Esophagus muscularis mucosa (tissue), 4 donors: ENCODE measurements around the gene NEU4. TPM values are rescaled to one million over a fixed set of nuclear protein-coding genes. Genes with fewer than 3 reads are reported as not detected.

Experiments used
- DNase-seq: peaks from one replicate; pipeline ENCODE4 v3.0.0-alpha.2; 2017; ENCODE audit errors: extremely low spot score
- H3K27ac ChIP-seq, 4 donors: fragments of 200-600 bp; sonication (generic); replicated peaks in 1 of 4; 1 replicate in 3 of 4; 2 replicates in 1 of 4; pipeline ENCODE4 v1.5.1; 2016 to 2019; ENCODE audit warnings: mild to moderate bottlenecking in 1 of 4
- H3K27me3 ChIP-seq, 4 donors: fragments of 200-600 bp; sonication (generic); one replicate each; pipeline versions ENCODE4 v1.5.1 to v1.6.0; 2016 to 2019
- H3K36me3 ChIP-seq, 4 donors: fragments of 200-600 bp; sonication (generic); one replicate each; pipeline ENCODE4 v1.5.1; 2016 to 2019
- H3K4me1 ChIP-seq, 4 donors: fragments of 200-600 bp; sonication (generic); one replicate each; pipeline ENCODE4 v1.5.1; 2016 to 2019
- H3K4me3 ChIP-seq, 4 donors: fragments of 200-600 bp; sonication (generic); 1 replicate in 2 of 4; 2 replicates in 2 of 4; pipeline ENCODE4 v1.5.1; 2016 to 2019; ENCODE audit warnings: mild to moderate bottlenecking in 4 of 4, moderate library complexity in 1 of 4
- H3K9me3 ChIP-seq, 4 donors: fragments of 200-600 bp; sonication (generic); 1 replicate in 3 of 4; 2 replicates in 1 of 4; pipeline ENCODE4 v1.5.1; 2016 to 2019
- EP300 ChIP-seq: sonication (generic); formaldehyde crosslinking; IDR thresholded peaks from one replicate; pipeline ENCODE4 v1.6.1; 2017; ENCODE audit warnings: antibody characterized with exemption
- POLR2A ChIP-seq: fragments of 450-650 bp; IDR thresholded peaks from one replicate; pipeline ENCODE4 v1.6.1; 2017; ENCODE audit warnings: antibody characterized with exemption, moderate library complexity, mild to moderate bottlenecking, low read depth
- POLR2AphosphoS5 ChIP-seq, 2 donors: sonication (generic); formaldehyde crosslinking; IDR thresholded peaks; one replicate each; pipeline ENCODE4 v1.6.1; 2017; ENCODE audit warnings: antibody characterized with exemption in 2 of 2
- WGBS: methylation state at CpG from one replicate; pipeline ENCODE4 v1.1.5; 2018; 5-methylcytosine and 5-hydroxymethylcytosine counted together
- intact Hi-C: fragments of 100-400 bp; cut with DNase I; formaldehyde crosslinking; loops from one replicate; pipeline ENCODE4 v1.15.1; 2023
- total RNA-seq, 4 donors: library from RNA; depleted of rRNA; stranded (reverse); fragments of >200 nt; gene quantifications; one replicate each; pipeline versions ENCODE4 v1.1.0 to v1.2.1, GENCODE V29; 2016
- TF ChIP-seq, protein P1 (sequence below), 3 experiments: fragments of 200-600 bp in 2 of 3; fragments of 450-650 bp in 1 of 3; sonication (generic) in 2 of 3; IDR thresholded peaks; one replicate each; pipeline ENCODE4 v1.5.1; 2017 to 2019; ENCODE audit warnings: antibody characterized with exemption in 3 of 3, mild to moderate bottlenecking in 2 of 3, moderate library complexity in 1 of 3

Gene NEU4
- total RNA-seq, 4 donors from 2014 or later = 1.5 to 5.4 TPM; not detected in 2

DNA sequence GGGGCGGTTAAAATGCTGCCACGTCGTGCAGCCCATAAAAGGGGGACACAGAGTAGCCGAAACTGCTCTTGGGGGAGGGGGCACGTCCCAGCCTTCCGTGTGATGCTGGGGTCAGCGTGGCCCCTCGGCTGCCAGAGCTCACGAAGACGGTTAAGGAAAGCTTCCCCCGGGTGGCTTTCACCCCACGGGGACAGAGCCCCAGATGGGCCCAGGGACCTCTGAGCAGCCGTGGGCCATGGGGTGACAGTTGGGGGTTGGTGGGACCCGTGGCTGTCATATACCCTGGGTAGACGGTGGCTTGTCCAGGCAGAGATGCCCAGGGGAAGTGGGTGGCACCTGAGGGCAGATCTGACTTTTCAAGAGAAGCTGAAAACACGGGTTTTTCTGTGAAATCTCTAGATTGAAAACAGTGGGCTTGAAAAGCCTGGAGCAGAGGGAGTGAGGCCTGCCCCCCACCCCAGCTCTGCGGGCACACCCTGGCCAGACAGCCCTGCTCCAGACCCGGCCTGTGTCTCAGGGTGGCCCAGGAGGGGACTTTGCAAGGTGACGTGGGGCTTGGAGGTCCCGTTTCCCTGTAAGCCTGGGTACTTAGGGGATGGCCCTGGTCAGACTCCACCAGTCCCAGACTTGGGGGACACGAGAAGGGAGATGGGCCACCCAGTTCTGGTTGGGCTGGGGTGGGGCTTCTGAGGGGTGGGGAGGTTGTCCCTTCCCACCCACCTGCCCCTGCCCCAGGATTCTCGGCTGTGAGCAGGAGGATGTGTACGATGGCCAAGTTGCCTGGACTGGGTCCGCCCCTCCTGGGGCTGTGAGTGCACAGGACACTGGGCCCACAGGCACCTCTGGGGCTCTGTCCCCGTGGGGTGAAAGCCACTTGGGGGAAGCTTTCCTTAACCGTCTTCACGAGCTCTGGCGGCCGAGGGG, 652 bp downstream of the NEU4 start:
- intact Hi-C loops = no loop called here
- Histone ChIP-seq H3K9me3 (no peaks in the 10 kb centered on the region), H3K27ac (no peak overlapping the region), H3K27me3 (peaks cover 0 to 27% (median 3%) of the 10 kb centered on the region in 4 donors), H3K4me3 (no peak overlapping the region), H3K4me1 (peaks cover 1 to 23% (median 4%) of the 10 kb centered on the region in 4 donors), H3K36me3 (no peaks in the 10 kb centered on the region)
- TF ChIP-seq POLR2A = no peak
- no peak for TF ChIP-seq EP300
- 78% methylated on average over 16 of the region's 29 CpGs for WGBS
- DNase-seq = no peak

DNA sequence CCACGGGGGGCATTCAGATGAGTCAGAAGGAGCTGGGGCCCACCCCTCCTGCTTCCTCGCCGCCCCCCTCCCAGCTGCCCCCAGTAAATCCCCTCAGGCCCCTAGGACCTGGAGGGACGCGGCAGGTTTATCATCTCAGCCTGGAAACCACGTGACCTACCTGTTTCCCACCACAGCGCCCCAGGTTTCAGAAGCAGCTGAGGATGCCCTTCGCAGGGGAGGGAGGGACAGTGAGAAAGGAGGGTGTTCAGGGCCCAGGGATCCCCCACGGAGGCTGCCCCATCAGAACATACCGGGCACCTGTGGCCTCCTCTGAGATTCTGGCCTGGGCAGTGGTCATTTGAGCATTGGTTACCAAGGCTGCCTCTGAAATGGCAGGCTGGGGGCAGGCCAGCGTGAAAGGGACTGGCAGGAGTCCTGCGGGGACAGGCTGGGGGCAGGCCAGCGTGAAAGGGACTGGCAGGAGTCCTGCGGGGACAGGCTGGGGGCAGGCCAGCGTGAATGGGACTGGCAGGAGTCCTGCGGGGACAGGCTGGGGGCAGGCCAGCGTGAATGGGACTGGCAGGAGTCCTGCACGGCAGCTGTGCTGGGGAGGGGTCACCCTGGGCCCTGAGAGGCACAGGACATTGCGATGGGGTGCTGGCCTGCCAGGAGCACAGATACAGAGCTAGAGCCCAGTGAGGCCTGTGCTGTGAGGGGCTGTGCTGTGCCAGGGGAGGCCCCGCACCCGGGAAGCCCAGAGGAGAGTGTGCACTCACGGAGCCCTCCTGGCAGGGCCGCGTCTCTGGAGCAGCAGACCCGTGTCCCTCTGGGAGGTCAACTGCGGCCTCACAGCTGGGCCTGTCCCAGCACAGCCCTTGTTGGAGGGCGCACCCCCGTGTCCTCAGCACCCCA, 1.6 kb downstream of the NEU4 start:
- WGBS = 74% methylated on average over 9 of the region's 28 CpGs
- Histone ChIP-seq H3K27ac (no peak overlapping the region), H3K4me3 (no peak overlapping the region), H3K9me3 (no peaks in the 10 kb centered on the region), H3K36me3 (no peaks in the 10 kb centered on the region), H3K4me1 (peaks cover 0 to 20% (median 0%) of the 10 kb centered on the region in 4 donors), H3K27me3 (peaks cover 0 to 30% (median 0%) of the 10 kb centered on the region in 4 donors)
- no peak for DNase-seq
- intact Hi-C loops = no loop called here
- TF ChIP-seq POLR2AphosphoS5 (IDR thresholded peaks at IDR 0.05) = no peak
- TF ChIP-seq POLR2A = no peak
- no peak for TF ChIP-seq EP300
- TF ChIP-seq, protein P1, sequence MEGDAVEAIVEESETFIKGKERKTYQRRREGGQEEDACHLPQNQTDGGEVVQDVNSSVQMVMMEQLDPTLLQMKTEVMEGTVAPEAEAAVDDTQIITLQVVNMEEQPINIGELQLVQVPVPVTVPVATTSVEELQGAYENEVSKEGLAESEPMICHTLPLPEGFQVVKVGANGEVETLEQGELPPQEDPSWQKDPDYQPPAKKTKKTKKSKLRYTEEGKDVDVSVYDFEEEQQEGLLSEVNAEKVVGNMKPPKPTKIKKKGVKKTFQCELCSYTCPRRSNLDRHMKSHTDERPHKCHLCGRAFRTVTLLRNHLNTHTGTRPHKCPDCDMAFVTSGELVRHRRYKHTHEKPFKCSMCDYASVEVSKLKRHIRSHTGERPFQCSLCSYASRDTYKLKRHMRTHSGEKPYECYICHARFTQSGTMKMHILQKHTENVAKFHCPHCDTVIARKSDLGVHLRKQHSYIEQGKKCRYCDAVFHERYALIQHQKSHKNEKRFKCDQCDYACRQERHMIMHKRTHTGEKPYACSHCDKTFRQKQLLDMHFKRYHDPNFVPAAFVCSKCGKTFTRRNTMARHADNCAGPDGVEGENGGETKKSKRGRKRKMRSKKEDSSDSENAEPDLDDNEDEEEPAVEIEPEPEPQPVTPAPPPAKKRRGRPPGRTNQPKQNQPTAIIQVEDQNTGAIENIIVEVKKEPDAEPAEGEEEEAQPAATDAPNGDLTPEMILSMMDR (IDR thresholded peaks at IDR 0.05) = no peak

DNA sequence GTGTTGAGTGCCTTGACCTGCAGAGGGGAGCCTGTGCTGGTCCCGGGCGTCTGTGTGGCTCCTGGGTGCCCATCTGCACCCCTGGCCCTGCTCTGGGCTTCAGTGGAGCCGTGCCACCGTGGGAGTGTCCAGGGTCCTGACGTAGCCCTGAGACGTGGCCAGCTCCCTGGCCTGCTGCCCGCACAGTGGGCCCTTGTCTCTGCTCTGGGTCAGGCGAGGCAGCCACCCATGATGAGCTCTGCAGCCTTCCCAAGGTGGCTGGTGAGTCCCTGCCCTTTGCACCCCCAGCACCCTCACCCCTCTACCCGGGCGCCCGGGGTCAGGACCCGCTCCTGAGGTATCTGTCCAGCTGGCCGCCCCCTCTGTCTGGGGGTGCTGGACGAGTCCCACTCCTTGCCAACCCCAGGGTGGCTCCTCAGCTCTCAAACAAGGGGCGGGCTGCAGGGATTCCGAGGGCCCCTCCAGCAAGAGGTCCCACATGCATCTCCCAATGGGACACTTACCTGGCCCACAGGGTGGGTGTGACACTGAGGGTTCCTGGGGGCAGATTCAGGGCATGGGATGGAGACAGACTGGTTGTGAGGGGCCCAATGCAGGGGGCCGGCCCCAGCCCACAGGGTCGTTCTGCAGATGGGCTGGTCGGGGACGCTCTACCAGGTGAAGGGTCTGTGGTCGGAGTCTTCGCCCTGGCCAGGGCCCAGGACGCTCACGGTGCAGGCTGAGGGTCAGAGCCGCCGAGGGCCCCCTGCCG, 2.4 kb downstream of the NEU4 start:
- intact Hi-C loops = no loop called here
- TF ChIP-seq EP300 (no peak), POLR2A (no peak)
- no peaks in the 10 kb centered on the region for H3K9me3 ChIP-seq
- no peaks in the 10 kb centered on the region for H3K36me3 ChIP-seq
- H3K27me3 ChIP-seq = peaks cover 0 to 38% (median 0%) of the 10 kb centered on the region in 4 donors
- H3K4me3 ChIP-seq = no peak overlapping the region
- H3K4me1 ChIP-seq = peaks cover 0 to 20% (median 0%) of the 10 kb centered on the region in 4 donors
- 85% methylated on average over 25 of the region's 27 CpGs for WGBS
- no peak for DNase-seq
- no peak overlapping the region for H3K27ac ChIP-seq

DNA sequence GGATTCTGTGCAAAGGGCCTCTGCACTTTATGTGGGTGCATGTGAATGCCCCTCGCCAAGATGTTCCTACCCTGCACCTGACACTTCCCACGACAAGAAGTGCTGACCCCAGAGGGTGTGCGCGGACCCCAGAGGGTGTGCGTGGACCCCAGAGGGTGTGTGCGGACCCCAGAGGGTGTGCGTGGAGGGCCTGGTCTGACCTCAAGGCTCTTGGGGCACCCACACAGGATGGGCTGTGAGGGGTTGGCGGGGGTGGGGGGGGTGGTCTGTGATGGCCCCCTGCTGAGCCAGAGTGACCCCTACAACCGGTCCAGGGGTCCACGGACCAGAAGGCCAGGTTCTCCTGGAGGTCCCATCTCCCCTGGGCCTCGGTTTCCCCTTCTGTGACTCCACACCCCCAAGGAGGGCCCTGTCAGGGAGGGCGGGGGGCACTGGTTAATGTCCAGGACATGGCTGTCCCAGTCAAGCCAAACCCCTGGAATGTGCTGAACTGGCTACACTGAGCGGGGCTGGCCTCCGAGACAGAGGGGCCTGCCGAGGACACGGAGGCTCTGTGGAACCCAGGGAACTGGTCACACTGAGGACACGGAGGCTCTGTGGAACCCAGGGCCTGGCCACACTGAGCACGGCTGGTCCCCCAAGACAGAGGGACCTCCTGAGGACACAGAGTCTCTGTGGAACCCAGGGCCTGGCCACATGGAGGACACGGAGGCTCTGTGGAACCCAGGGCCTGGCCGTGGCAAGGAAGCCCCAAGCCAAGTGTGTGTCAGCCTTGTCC, 3.1 kb downstream of the NEU4 start:
- Histone ChIP-seq H3K4me3 (no peak overlapping the region), H3K36me3 (no peaks in the 10 kb centered on the region), H3K27me3 (peaks cover 0 to 46% (median 0%) of the 10 kb centered on the region in 4 donors), H3K27ac (no peak overlapping the region), H3K4me1 (peaks cover 0 to 20% (median 0%) of the 10 kb centered on the region in 4 donors), H3K9me3 (no peaks in the 10 kb centered on the region)
- DNase-seq = no peak
- intact Hi-C loops = no loop called here
- TF ChIP-seq, protein P1 (IDR thresholded peaks at IDR 0.05) = no peak
- TF ChIP-seq POLR2AphosphoS5 (IDR thresholded peaks at IDR 0.05) = no peak
- TF ChIP-seq POLR2A = no peak
- WGBS = 81% methylated on average over 14 of the region's 20 CpGs
